22Rv1 (cell line): Measurements from ENCODE around the gene KCNQ5.

Experiments
- H3K27ac ChIP-seq: fragments of 450-650 bp; 2 replicates; pipeline ENCODE4 v1.5.1; 2017
- ZFX ChIP-seq: fragments of 450-650 bp; IDR thresholded peaks from 2 replicates; pipeline ENCODE4 v1.6.1; 2017; ENCODE audit warnings: antibody characterized with exemption, borderline replicate concordance
- TF ChIP-seq, protein P1 (sequence below): fragments of 450-650 bp; IDR thresholded peaks from 2 replicates; pipeline ENCODE4 v1.5.1; 2017; ENCODE audit warnings: mild to moderate bottlenecking

Gene KCNQ5

GRCh38 chr6:72702421-72702820 lies 80.6 kb downstream of the KCNQ5 start:
- H3K27ac ChIP-seq: no peak overlapping the region
- no peak for TF ChIP-seq ZFX
- TF ChIP-seq, protein P1, sequence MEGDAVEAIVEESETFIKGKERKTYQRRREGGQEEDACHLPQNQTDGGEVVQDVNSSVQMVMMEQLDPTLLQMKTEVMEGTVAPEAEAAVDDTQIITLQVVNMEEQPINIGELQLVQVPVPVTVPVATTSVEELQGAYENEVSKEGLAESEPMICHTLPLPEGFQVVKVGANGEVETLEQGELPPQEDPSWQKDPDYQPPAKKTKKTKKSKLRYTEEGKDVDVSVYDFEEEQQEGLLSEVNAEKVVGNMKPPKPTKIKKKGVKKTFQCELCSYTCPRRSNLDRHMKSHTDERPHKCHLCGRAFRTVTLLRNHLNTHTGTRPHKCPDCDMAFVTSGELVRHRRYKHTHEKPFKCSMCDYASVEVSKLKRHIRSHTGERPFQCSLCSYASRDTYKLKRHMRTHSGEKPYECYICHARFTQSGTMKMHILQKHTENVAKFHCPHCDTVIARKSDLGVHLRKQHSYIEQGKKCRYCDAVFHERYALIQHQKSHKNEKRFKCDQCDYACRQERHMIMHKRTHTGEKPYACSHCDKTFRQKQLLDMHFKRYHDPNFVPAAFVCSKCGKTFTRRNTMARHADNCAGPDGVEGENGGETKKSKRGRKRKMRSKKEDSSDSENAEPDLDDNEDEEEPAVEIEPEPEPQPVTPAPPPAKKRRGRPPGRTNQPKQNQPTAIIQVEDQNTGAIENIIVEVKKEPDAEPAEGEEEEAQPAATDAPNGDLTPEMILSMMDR: no peak

- no peak overlapping the region for H3K27ac ChIP-seq
- TF ChIP-seq, protein P1: no peak
- no peak for TF ChIP-seq ZFX
Measured at GRCh38 chr6:72703093-72703492, 81.2 kb downstream of the KCNQ5 start.

GRCh38 chr6:72704979-72705378 lies 83.1 kb downstream of the KCNQ5 start:
- H3K27ac ChIP-seq: no peak overlapping the region
- no peak for TF ChIP-seq ZFX
- TF ChIP-seq, protein P1: no peak

- no peak for TF ChIP-seq ZFX
- TF ChIP-seq, protein P1: no peak
- H3K27ac ChIP-seq: no peak overlapping the region
Measured at GRCh38 chr6:72709431-72709830, 87.6 kb downstream of the KCNQ5 start.

GRCh38 chr6:72711731-72712130 lies 89.9 kb downstream of the KCNQ5 start:
- no peak overlapping the region for H3K27ac ChIP-seq
- TF ChIP-seq, protein P1: no peak
- no peak for TF ChIP-seq ZFX

DNA sequence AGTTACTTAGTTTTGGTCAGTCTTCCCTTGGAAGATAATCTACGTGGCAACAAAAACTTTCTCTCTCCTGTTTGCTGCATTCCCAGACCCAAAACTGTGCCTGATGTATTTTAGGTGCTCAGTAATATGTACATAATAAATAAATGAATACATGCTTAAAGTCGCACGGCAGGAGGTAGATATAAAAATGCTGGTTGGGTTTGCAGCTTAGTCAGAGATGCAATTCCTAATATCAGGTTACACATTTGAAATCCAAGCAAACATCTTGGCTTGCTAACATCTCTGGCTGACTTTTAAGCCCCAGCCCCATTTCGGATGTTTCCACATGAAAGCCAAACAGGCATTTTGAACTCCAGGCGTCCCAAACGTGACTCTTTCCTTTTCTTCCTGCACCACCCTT lies 91.0 kb downstream of the KCNQ5 start:
- no peak for TF ChIP-seq ZFX
- TF ChIP-seq, protein P1: no peak

GRCh38 chr6:72715119-72715518 lies 93.3 kb downstream of the KCNQ5 start:
- H3K27ac ChIP-seq: no peak overlapping the region
- TF ChIP-seq, protein P1: no peak
- TF ChIP-seq ZFX: no peak

More for the DNA sequence above, 91.0 kb downstream of the KCNQ5 start:
- H3K27ac ChIP-seq: no peak overlapping the region
